Stimulated activated naive CD8-positive, alpha-beta T cell treated with anti-CD3 and anti-CD28 coated beads, Interleukin-15, Interleukin-2, amounts not matched to agents 100 ng/mL and 50 ng/mL, for 24 hours (primary cell): ENCODE data around the gene PCSK1N.
A peak's percentile ranks its signal among the peaks of the same experiment; 100 is the strongest.
"Not testable (repeated sequence)": the region's sequence is repeated elsewhere in the genome, so short reads cannot be mapped to it uniquely, and the experiment has no call there.

Experiments used
- H3K27ac Mint-ChIP-seq: one replicate; pipeline ENCODE4 v1.8.0; 2021; ENCODE audit warnings: mild to moderate bottlenecking, mixed read lengths
- H3K27me3 Mint-ChIP-seq: one replicate; pipeline ENCODE4 v1.8.0; 2021; ENCODE audit warnings: mixed read lengths
- H3K36me3 Mint-ChIP-seq: one replicate; pipeline ENCODE4 v1.8.0; 2021; ENCODE audit warnings: low read depth, mixed read lengths
- H3K4me1 Mint-ChIP-seq: one replicate; pipeline ENCODE4 v1.8.0; 2021; ENCODE audit warnings: low read depth, mixed read lengths
- H3K4me3 Mint-ChIP-seq: one replicate; pipeline ENCODE4 v1.8.0; 2021; ENCODE audit warnings: mild to moderate bottlenecking, mixed read lengths
- H3K9me3 Mint-ChIP-seq: one replicate; pipeline ENCODE4 v1.8.0; 2021; ENCODE audit warnings: mixed read lengths

PCSK1N gene

GRCh38 chrX:48829016-48829735 is 6.2 kb downstream of the PCSK1N start:
- no peak overlapping the region for H3K4me3 Mint-ChIP-seq
- peaks cover 12% of the 10 kb centered on the region for H3K4me1 Mint-ChIP-seq
- no peaks in the 10 kb centered on the region for H3K9me3 Mint-ChIP-seq
- H3K27ac Mint-ChIP-seq: no peak overlapping the region
- peaks cover 40% of the 10 kb centered on the region for H3K27me3 Mint-ChIP-seq
- H3K36me3 Mint-ChIP-seq: peaks cover 4% of the 10 kb centered on the region

- H3K4me1 Mint-ChIP-seq: peaks cover 4% of the 10 kb centered on the region
- peaks cover 4% of the 10 kb centered on the region for H3K36me3 Mint-ChIP-seq
- H3K4me3 Mint-ChIP-seq: peak overlapping the region; percentile 13
- no peaks in the 10 kb centered on the region for H3K9me3 Mint-ChIP-seq
- peak overlapping the region; percentile 65 for H3K27ac Mint-ChIP-seq
- peaks cover 26% of the 10 kb centered on the region for H3K27me3 Mint-ChIP-seq
These were observed 7.8 kb downstream of the PCSK1N start for GRCh38 chrX:48827654-48827968.

- H3K27me3 Mint-ChIP-seq: peaks cover 24% of the 10 kb centered on the region
- peak overlapping the region; percentile 65 for H3K27ac Mint-ChIP-seq
- no peaks in the 10 kb centered on the region for H3K9me3 Mint-ChIP-seq
- H3K4me1 Mint-ChIP-seq: peaks cover 4% of the 10 kb centered on the region
- peak overlapping the region; percentile 13 for H3K4me3 Mint-ChIP-seq
- H3K36me3 Mint-ChIP-seq: peaks cover 4% of the 10 kb centered on the region
These were observed 8.3 kb downstream of the PCSK1N start for GRCh38 chrX:48826876-48827653.

GRCh38 chrX:48826135-48826875 is 9.1 kb downstream of the PCSK1N start, which contains the start of gene ERAS:
ERAS (plus strand) TSS chrX:48826513; CDS start chrX:48829124, 2,611 bp downstream.
- Mint-ChIP-seq H3K4me1 (peaks cover 4% of the 10 kb centered on the region), H3K27ac (peak within 1 kb of the TSS; percentile 65), H3K4me3 (peak within 1 kb of the TSS; percentile 45), H3K27me3 (peaks cover 24% of the 10 kb centered on the region), H3K36me3 (peaks cover 4% of the 10 kb centered on the region), H3K9me3 (no peaks in the 10 kb centered on the region)

- Mint-ChIP-seq H3K4me3 (no peak overlapping the region), H3K4me1 (peaks cover 4% of the 10 kb centered on the region), H3K36me3 (peaks cover 8% of the 10 kb centered on the region), H3K27me3 (peaks cover 17% of the 10 kb centered on the region), H3K9me3 (no peaks in the 10 kb centered on the region), H3K27ac (no peak overlapping the region)
These were observed 11.3 kb downstream of the PCSK1N start for GRCh38 chrX:48824066-48824465.

GRCh38 chrX:48823053-48823452 is 12.4 kb downstream of the PCSK1N start:
- H3K4me1 Mint-ChIP-seq: peaks cover 4% of the 10 kb centered on the region
- peaks cover 10% of the 10 kb centered on the region for H3K27me3 Mint-ChIP-seq
- H3K36me3 Mint-ChIP-seq: peaks cover 8% of the 10 kb centered on the region
- H3K27ac Mint-ChIP-seq: no peak overlapping the region
- no peaks in the 10 kb centered on the region for H3K9me3 Mint-ChIP-seq
- H3K4me3 Mint-ChIP-seq: no peak overlapping the region

GRCh38 chrX:48819394-48819793 is 16.0 kb downstream of the PCSK1N start:
- not testable (repeated sequence) for H3K4me1 Mint-ChIP-seq, H3K27me3 Mint-ChIP-seq, H3K4me3 Mint-ChIP-seq, H3K27ac Mint-ChIP-seq, H3K9me3 Mint-ChIP-seq, H3K36me3 Mint-ChIP-seq

- no peaks in the 10 kb centered on the region for H3K27me3 Mint-ChIP-seq
- no peak overlapping the region for H3K4me3 Mint-ChIP-seq
- peaks cover 12% of the 10 kb centered on the region for H3K36me3 Mint-ChIP-seq
- no peaks in the 10 kb centered on the region for H3K9me3 Mint-ChIP-seq
- no peak overlapping the region for H3K27ac Mint-ChIP-seq
- no peaks in the 10 kb centered on the region for H3K4me1 Mint-ChIP-seq
These were observed 16.5 kb downstream of the PCSK1N start for GRCh38 chrX:48818866-48819265.

GRCh38 chrX:48818098-48818497 is 17.3 kb downstream of the PCSK1N start:
- peaks cover 13% of the 10 kb centered on the region for H3K36me3 Mint-ChIP-seq
- H3K4me3 Mint-ChIP-seq: no peak overlapping the region
- H3K4me1 Mint-ChIP-seq: no peaks in the 10 kb centered on the region
- H3K9me3 Mint-ChIP-seq: no peaks in the 10 kb centered on the region
- H3K27ac Mint-ChIP-seq: no peak overlapping the region
- no peaks in the 10 kb centered on the region for H3K27me3 Mint-ChIP-seq

GRCh38 chrX:48816014-48816810 is 19.2 kb downstream of the PCSK1N start:
- Mint-ChIP-seq H3K27me3 (no peaks in the 10 kb centered on the region), H3K9me3 (no peaks in the 10 kb centered on the region), H3K4me1 (no peaks in the 10 kb centered on the region), H3K4me3 (no peak overlapping the region), H3K36me3 (peaks cover 21% of the 10 kb centered on the region), H3K27ac (no peak overlapping the region)

- no peak overlapping the region for H3K27ac Mint-ChIP-seq
- H3K27me3 Mint-ChIP-seq: no peaks in the 10 kb centered on the region
- H3K36me3 Mint-ChIP-seq: peaks cover 25% of the 10 kb centered on the region
- no peaks in the 10 kb centered on the region for H3K4me1 Mint-ChIP-seq
- no peak overlapping the region for H3K4me3 Mint-ChIP-seq
- H3K9me3 Mint-ChIP-seq: no peaks in the 10 kb centered on the region
These were observed 20.1 kb downstream of the PCSK1N start for GRCh38 chrX:48815266-48815665.

- H3K4me3 Mint-ChIP-seq: no peak overlapping the region
- no peaks in the 10 kb centered on the region for H3K27me3 Mint-ChIP-seq
- H3K4me1 Mint-ChIP-seq: no peaks in the 10 kb centered on the region
- no peak overlapping the region for H3K27ac Mint-ChIP-seq
- H3K9me3 Mint-ChIP-seq: no peaks in the 10 kb centered on the region
- H3K36me3 Mint-ChIP-seq: peaks cover 23% of the 10 kb centered on the region
These were observed 20.7 kb downstream of the PCSK1N start for GRCh38 chrX:48814722-48815121.

- H3K4me3 Mint-ChIP-seq: no peak overlapping the region
- no peak overlapping the region for H3K27ac Mint-ChIP-seq
These were observed 21.8 kb downstream of the PCSK1N start for GRCh38 chrX:48813644-48814043.

GRCh38 chrX:48806081-48806480 is 29.3 kb downstream of the PCSK1N start:
- Mint-ChIP-seq H3K27me3 (no peaks in the 10 kb centered on the region), H3K4me3 (no peak overlapping the region), H3K4me1 (peaks cover 28% of the 10 kb centered on the region), H3K27ac (peak overlapping the region; percentile 32), H3K9me3 (no peaks in the 10 kb centered on the region), H3K36me3 (peaks cover 16% of the 10 kb centered on the region)

More at GRCh38 chrX:48813644-48814043, 21.8 kb downstream of the PCSK1N start:
- Mint-ChIP-seq H3K27me3 (no peaks in the 10 kb centered on the region), H3K36me3 (peaks cover 21% of the 10 kb centered on the region), H3K4me1 (no peaks in the 10 kb centered on the region), H3K9me3 (no peaks in the 10 kb centered on the region)
